ENCODE results near the gene AOPEP.
"Not testable (repeated sequence)": the region's sequence is repeated elsewhere in the genome, so short reads cannot be mapped to it uniquely, and the experiment has no call there.

AOPEP gene

GRCh38 chr9:94961870-94962269, 235.4 kb downstream of the AOPEP start:
- no peaks in the 10 kb centered on the region for H3K36me3 ChIP-seq (ENCODE audit: insufficient read depth, low read length)
- H3F3A ChIP-seq (ENCODE audit: low read depth): no peaks in the 10 kb centered on the region
- H3K9ac ChIP-seq (ENCODE audit: low read depth, low read length, poor library complexity, severe bottlenecking): no peak overlapping the region
- H3K4me3 ChIP-seq (ENCODE audit: low read length, poor library complexity, severe bottlenecking): no peak overlapping the region
- H3K27me3 ChIP-seq (ENCODE audit: insufficient read depth, low read length, poor library complexity, severe bottlenecking): no peaks in the 10 kb centered on the region
- TF ChIP-seq EZH2phosphoT487 (IDR thresholded peaks at IDR 0.05; ENCODE audit: borderline replicate concordance) (no peak), CTCF (conservative IDR thresholded peaks at IDR 0.05; ENCODE audit: low read length) (no peak)
- H2AFZ ChIP-seq (ENCODE audit: low read length): no peak overlapping the region
- no peaks in the 10 kb centered on the region for H3K9me2 ChIP-seq (replicated peaks; ENCODE audit: low read depth, low read length)
- no peaks in the 10 kb centered on the region for H3K79me2 ChIP-seq (ENCODE audit: insufficient read depth, low read length)
- no peaks in the 10 kb centered on the region for H3K9me3 ChIP-seq (ENCODE audit: insufficient read depth, low read depth, low read length)
- no peak overlapping the region for H3K4me2 ChIP-seq (ENCODE audit: low read depth, low read length, poor library complexity, severe bottlenecking)
- H4K20me1 ChIP-seq (ENCODE audit: insufficient read depth, low read length, poor library complexity, severe bottlenecking): no peaks in the 10 kb centered on the region
- H3K4me1 ChIP-seq (ENCODE audit: insufficient read depth, low read length, poor library complexity, severe bottlenecking): no peaks in the 10 kb centered on the region

GRCh38 chr9:94965631-94966030, 239.1 kb downstream of the AOPEP start:
- H3K27me3 ChIP-seq (ENCODE audit: insufficient read depth, low read length, poor library complexity, severe bottlenecking); H3K4me3 ChIP-seq (ENCODE audit: low read length, poor library complexity, severe bottlenecking); H3K9me2 ChIP-seq (replicated peaks; ENCODE audit: low read depth, low read length); H3K79me2 ChIP-seq (ENCODE audit: insufficient read depth, low read length); H3K9me3 ChIP-seq (ENCODE audit: insufficient read depth, low read depth, low read length); H3K4me2 ChIP-seq (ENCODE audit: low read depth, low read length, poor library complexity, severe bottlenecking); H2AFZ ChIP-seq (ENCODE audit: low read length); H3K4me1 ChIP-seq (ENCODE audit: insufficient read depth, low read length, poor library complexity, severe bottlenecking); H3F3A ChIP-seq (ENCODE audit: low read depth); H4K20me1 ChIP-seq (ENCODE audit: insufficient read depth, low read length, poor library complexity, severe bottlenecking); H3K9ac ChIP-seq (ENCODE audit: low read depth, low read length, poor library complexity, severe bottlenecking); H3K36me3 ChIP-seq (ENCODE audit: insufficient read depth, low read length): not testable (repeated sequence)

- H3K36me3 ChIP-seq (ENCODE audit: insufficient read depth, low read length); H3K27me3 ChIP-seq (ENCODE audit: insufficient read depth, low read length, poor library complexity, severe bottlenecking); H3K9me3 ChIP-seq (ENCODE audit: insufficient read depth, low read depth, low read length); H3K4me2 ChIP-seq (ENCODE audit: low read depth, low read length, poor library complexity, severe bottlenecking); H3K9me2 ChIP-seq (replicated peaks; ENCODE audit: low read depth, low read length); H3K4me1 ChIP-seq (ENCODE audit: insufficient read depth, low read length, poor library complexity, severe bottlenecking); H3K79me2 ChIP-seq (ENCODE audit: insufficient read depth, low read length); H3K4me3 ChIP-seq (ENCODE audit: low read length, poor library complexity, severe bottlenecking); H2AFZ ChIP-seq (ENCODE audit: low read length); H3F3A ChIP-seq (ENCODE audit: low read depth); H4K20me1 ChIP-seq (ENCODE audit: insufficient read depth, low read length, poor library complexity, severe bottlenecking); H3K9ac ChIP-seq (ENCODE audit: low read depth, low read length, poor library complexity, severe bottlenecking): not testable (repeated sequence)
Measured at GRCh38 chr9:94966046-94966445, 239.5 kb downstream of the AOPEP start.

GRCh38 chr9:94967482-94967881, 241.0 kb downstream of the AOPEP start:
- Histone ChIP-seq H3K4me1 (ENCODE audit: insufficient read depth, low read length, poor library complexity, severe bottlenecking) (no peaks in the 10 kb centered on the region), H3K4me3 (ENCODE audit: low read length, poor library complexity, severe bottlenecking) (no peak overlapping the region), H3K9me3 (ENCODE audit: insufficient read depth, low read depth, low read length) (no peaks in the 10 kb centered on the region), H3F3A (ENCODE audit: low read depth) (no peaks in the 10 kb centered on the region), H4K20me1 (ENCODE audit: insufficient read depth, low read length, poor library complexity, severe bottlenecking) (no peaks in the 10 kb centered on the region), H2AFZ (ENCODE audit: low read length) (no peak overlapping the region), H3K79me2 (ENCODE audit: insufficient read depth, low read length) (no peaks in the 10 kb centered on the region), H3K9me2 (replicated peaks; ENCODE audit: low read depth, low read length) (no peaks in the 10 kb centered on the region), H3K9ac (ENCODE audit: low read depth, low read length, poor library complexity, severe bottlenecking) (no peak overlapping the region), H3K27me3 (ENCODE audit: insufficient read depth, low read length, poor library complexity, severe bottlenecking) (no peaks in the 10 kb centered on the region), H3K4me2 (ENCODE audit: low read depth, low read length, poor library complexity, severe bottlenecking) (no peak overlapping the region), H3K36me3 (ENCODE audit: insufficient read depth, low read length) (no peaks in the 10 kb centered on the region)
- TF ChIP-seq EZH2phosphoT487 (IDR thresholded peaks at IDR 0.05; ENCODE audit: borderline replicate concordance) (no peak), CTCF (conservative IDR thresholded peaks at IDR 0.05; ENCODE audit: low read length) (no peak)
